Stimulated activated CD4-positive, alpha-beta T cell treated with anti-CD3 and anti-CD28 coated beads, Interleukin-2, amount 100 ng/mL, for 4 hours (primary cell): ENCODE data around the gene SIPA1.

ENCODE experiments used
- DNase-seq: peaks from one replicate; pipeline ENCODE4 v3.0.0-alpha.2; 2020; ENCODE audit warnings: low read depth

Gene SIPA1

GRCh38 chr11:65609665-65610064 is 28.2 kb upstream of the SIPA1 start:
- no peak for DNase-seq

GRCh38 chr11:65610404-65610803 is 27.5 kb upstream of the SIPA1 start:
- no peak for DNase-seq

- no peak for DNase-seq
These were observed 26.7 kb upstream of the SIPA1 start for GRCh38 chr11:65611028-65611757.

- DNase-seq = no peak
These were observed 25.9 kb upstream of the SIPA1 start for GRCh38 chr11:65611758-65612603.

GRCh38 chr11:65612691-65613090 is 25.2 kb upstream of the SIPA1 start:
- DNase-seq = no peak

- no peak for DNase-seq
These were observed 24.6 kb upstream of the SIPA1 start for GRCh38 chr11:65613091-65613928.

- DNase-seq = peak; percentile 100
These were observed 22.5 kb upstream of the SIPA1 start, which contains the start of gene PCNX3 for GRCh38 chr11:65615229-65615949. PCNX3 (plus strand) TSS chr11:65615776; CDS start chr11:65616312, 536 bp downstream.

- no peak for DNase-seq
These were observed 21.8 kb upstream of the SIPA1 start for GRCh38 chr11:65615950-65616574.

- DNase-seq = no peak
These were observed 21.3 kb upstream of the SIPA1 start for GRCh38 chr11:65616575-65617001.

GRCh38 chr11:65617136-65617850 is 20.6 kb upstream of the SIPA1 start:
- DNase-seq = no peak

GRCh38 chr11:65617990-65618751 is 19.7 kb upstream of the SIPA1 start:
- DNase-seq = no peak

- DNase-seq = no peak
These were observed 19.1 kb upstream of the SIPA1 start for GRCh38 chr11:65618763-65619162.

- DNase-seq = no peak
These were observed 18.5 kb upstream of the SIPA1 start for GRCh38 chr11:65619281-65619928.

GRCh38 chr11:65620666-65621065 is 17.2 kb upstream of the SIPA1 start:
- DNase-seq = no peak

GRCh38 chr11:65621460-65621859 is 16.4 kb upstream of the SIPA1 start:
- no peak for DNase-seq

- no peak for DNase-seq
These were observed 15.9 kb upstream of the SIPA1 start for GRCh38 chr11:65622011-65622410.

- DNase-seq = no peak
These were observed 14.7 kb upstream of the SIPA1 start for GRCh38 chr11:65623177-65623576.

GRCh38 chr11:65623852-65624616 is 13.9 kb upstream of the SIPA1 start:
- no peak for DNase-seq
